SK-N-SH (cell line): ENCODE data around the gene SORBS1.

Experiments used
- CTCF ChIP-seq: fragments of 200-600 bp; sonication (generic); IDR thresholded peaks from 2 replicates; pipeline ENCODE4 v1.6.1; 2017; ENCODE audit warnings: antibody characterized with exemption, mild to moderate bottlenecking, moderate library complexity
- ELF1 ChIP-seq: IDR thresholded peaks from 2 replicates; pipeline ENCODE4 v1.4.0; 2012
- POLR2AphosphoS5 ChIP-seq: IDR thresholded peaks from 2 replicates; pipeline ENCODE4 v1.6.1; 2012; ENCODE audit warnings: low read depth, low read length
- RAD21 ChIP-seq: IDR thresholded peaks from 2 replicates; pipeline ENCODE4 v1.6.1; 2012; ENCODE audit warnings: mild to moderate bottlenecking, low read length
- TCF12 ChIP-seq: IDR thresholded peaks from 2 replicates; pipeline ENCODE4 v1.4.0; 2012
- TF ChIP-seq, protein P1 (sequence below): IDR thresholded peaks from 2 replicates; pipeline ENCODE4 v1.6.1; 2012; ENCODE audit warnings: mild to moderate bottlenecking, low read depth, low read length, moderate library complexity

DNA sequence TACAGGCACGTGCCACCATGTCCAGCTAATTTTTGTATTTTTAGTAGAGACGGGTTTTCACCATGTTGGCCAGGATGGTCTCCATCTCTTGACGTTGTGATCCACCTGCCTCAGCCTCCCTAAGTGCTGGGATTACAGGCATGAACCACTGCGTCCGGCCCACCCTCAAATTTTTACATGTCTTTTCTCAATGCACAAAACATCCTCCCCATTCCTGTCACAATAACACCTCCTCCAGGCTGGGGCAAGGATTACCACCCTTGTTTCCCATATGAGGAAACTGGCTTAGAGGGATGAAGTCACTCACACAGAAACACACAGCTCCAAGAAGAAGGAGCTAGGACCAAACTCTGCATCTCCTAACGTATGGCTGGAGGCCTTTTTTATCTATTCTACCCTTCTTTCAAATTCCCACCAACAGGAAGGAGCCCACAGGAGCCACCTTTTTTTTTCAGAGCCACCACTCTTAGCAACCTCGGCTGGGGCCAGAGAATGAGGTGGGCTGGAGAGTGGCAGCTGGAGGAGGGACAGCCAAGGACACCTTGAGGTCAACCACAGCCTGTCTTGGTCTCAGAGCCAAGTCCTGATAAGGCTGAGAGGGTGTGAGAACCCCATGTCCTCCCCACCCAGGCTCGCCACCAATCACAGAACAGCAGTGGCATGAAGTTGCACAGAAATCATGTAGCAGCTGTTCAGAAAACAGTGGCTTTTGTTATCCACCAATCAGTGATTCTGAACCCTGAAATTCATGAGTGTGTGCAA is 157.3 kb downstream of the SORBS1 start:
- TF ChIP-seq, protein P1, sequence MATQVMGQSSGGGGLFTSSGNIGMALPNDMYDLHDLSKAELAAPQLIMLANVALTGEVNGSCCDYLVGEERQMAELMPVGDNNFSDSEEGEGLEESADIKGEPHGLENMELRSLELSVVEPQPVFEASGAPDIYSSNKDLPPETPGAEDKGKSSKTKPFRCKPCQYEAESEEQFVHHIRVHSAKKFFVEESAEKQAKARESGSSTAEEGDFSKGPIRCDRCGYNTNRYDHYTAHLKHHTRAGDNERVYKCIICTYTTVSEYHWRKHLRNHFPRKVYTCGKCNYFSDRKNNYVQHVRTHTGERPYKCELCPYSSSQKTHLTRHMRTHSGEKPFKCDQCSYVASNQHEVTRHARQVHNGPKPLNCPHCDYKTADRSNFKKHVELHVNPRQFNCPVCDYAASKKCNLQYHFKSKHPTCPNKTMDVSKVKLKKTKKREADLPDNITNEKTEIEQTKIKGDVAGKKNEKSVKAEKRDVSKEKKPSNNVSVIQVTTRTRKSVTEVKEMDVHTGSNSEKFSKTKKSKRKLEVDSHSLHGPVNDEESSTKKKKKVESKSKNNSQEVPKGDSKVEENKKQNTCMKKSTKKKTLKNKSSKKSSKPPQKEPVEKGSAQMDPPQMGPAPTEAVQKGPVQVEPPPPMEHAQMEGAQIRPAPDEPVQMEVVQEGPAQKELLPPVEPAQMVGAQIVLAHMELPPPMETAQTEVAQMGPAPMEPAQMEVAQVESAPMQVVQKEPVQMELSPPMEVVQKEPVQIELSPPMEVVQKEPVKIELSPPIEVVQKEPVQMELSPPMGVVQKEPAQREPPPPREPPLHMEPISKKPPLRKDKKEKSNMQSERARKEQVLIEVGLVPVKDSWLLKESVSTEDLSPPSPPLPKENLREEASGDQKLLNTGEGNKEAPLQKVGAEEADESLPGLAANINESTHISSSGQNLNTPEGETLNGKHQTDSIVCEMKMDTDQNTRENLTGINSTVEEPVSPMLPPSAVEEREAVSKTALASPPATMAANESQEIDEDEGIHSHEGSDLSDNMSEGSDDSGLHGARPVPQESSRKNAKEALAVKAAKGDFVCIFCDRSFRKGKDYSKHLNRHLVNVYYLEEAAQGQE: no peak
- TF ChIP-seq POLR2AphosphoS5: no peak
- TF ChIP-seq TCF12: no peak
- TF ChIP-seq ELF1: no peak
- TF ChIP-seq CTCF: no peak
- no peak for TF ChIP-seq RAD21
